ENCODE results near the gene CCDC187. TPM values are rescaled to one million over a fixed set of nuclear protein-coding genes. Genes with fewer than 3 reads are reported as not detected.

CCDC187 gene
- total RNA-seq, 1 donor from 2014 or later = not detected

- DNase-seq (ENCODE audit: extremely low read depth, low read depth, low spot score) = no peak
These were observed 3.8 kb downstream of the CCDC187 start for GRCh38 chr9:136300016-136300545.

- DNase-seq (ENCODE audit: extremely low read depth, low read depth, low spot score) = no peak
These were observed 4.4 kb downstream of the CCDC187 start for GRCh38 chr9:136299541-136299940.

DNA sequence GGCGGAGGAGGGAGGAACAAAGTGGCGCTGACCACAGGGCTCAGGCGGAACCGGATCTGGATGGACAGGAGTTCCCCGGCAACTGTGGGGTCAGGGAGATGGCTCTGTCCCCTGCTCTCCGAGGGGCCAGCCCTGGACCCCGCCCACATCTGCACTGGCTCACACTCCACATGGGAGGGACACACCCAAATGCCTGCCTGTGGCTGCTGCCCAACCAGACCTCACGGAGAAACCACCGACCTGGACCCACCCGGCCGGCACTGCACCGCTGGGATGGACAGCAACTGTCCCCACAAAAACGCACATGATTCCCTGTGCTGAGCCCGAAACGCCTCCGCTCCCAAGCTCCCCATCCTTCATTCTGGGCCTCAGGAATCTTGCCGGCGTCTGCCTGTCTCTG is 4.8 kb downstream of the CCDC187 start:
- DNase-seq (ENCODE audit: extremely low read depth, low read depth, low spot score) = no peak

GRCh38 chr9:136297766-136298735 is 5.8 kb downstream of the CCDC187 start:
- no peak for DNase-seq (ENCODE audit: extremely low read depth, low read depth, low spot score)

- DNase-seq (ENCODE audit: extremely low read depth, low read depth, low spot score) = no peak
These were observed 6.7 kb downstream of the CCDC187 start for GRCh38 chr9:136297016-136297691.

GRCh38 chr9:136296434-136297015 is 7.4 kb downstream of the CCDC187 start:
- DNase-seq (ENCODE audit: extremely low read depth, low read depth, low spot score) = no peak

- no peak for DNase-seq (ENCODE audit: extremely low read depth, low read depth, low spot score)
These were observed 8.1 kb downstream of the CCDC187 start for GRCh38 chr9:136295542-136296433.

DNA sequence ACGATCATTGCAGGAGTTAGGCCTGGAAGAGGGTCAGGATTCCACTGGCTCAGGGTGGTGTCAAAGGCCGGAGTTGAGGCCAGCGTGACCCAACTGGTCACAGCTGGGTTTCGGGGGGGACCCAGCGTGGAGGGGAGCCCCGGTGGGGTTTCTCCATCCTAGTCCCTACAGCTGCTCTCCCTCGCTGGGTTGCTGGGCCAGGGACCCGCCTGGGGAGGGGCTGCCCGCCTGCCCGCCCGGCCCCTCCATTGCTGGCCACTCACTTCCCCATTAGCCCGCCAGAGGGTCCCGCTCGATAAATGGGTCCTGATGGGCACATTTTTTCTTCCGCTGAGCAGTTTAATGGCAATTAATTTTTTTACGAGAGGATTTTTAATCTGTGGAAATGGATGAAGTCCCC is 8.8 kb downstream of the CCDC187 start:
- DNase-seq (ENCODE audit: extremely low read depth, low read depth, low spot score) = no peak

GRCh38 chr9:136294437-136294836 is 9.5 kb downstream of the CCDC187 start:
- no peak for DNase-seq (ENCODE audit: extremely low read depth, low read depth, low spot score)

DNA sequence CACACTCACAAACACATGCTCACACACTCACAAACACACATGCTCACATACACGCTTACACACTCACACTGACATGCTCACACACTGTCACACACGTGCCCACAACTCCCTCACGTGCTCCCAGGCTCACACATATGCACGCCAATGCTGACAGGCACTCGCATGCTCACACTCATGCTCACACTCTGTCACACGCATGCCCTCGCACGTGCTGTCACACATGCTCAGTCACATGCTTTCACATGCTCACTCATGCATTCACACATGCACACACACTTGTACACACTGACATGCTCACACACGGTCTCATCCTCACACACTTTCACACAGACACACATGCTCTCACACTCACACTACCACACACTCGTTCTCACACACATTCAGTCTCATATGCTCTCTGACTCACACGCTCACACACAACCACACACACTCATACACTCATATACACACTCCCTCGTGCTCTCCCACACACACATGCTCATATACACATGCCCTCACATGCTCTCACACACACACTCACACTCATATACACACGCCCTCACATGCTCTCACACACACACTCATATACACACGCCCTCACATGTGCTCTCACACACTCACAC is 10.3 kb downstream of the CCDC187 start:
- DNase-seq (ENCODE audit: extremely low read depth, low read depth, low spot score) = no peak

DNA sequence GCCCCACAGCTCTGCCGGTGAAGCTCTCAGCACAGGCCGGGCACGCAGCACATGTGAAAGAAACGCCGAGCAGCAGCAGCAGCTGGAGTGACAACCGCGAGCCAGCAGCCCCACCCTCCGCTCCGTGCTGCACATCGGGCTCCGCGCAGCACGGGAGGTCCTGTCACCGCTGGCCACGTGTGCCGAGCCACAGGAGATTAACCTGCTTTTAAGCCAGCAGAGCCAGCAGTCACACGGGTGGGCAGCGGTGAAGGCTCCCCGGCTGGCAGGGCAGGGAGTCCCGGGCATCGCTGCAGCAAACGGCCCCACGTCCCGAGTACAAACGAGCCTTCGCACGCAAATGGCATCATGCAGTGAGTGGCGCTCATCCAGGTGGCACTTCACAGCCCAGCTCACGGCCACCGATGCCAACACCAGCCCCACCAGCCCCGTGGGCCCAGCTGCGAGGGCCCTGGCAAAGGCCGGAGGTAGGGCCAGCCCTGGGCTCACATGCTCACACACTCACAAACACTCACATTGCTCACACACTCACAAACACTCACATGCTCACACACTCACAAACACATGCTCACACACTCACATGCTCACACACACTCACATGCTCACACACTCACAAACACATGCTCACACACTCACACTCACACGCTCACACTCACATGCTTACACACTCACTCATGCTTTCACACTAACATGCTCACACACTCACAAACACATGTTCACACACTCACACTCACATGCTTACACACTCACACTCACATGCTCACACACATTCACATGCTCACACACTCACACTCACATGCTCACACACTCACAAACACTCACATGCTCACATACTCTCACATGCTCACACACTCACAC is 11.1 kb downstream of the CCDC187 start:
- no peak for DNase-seq (ENCODE audit: extremely low read depth, low read depth, low spot score)

DNA sequence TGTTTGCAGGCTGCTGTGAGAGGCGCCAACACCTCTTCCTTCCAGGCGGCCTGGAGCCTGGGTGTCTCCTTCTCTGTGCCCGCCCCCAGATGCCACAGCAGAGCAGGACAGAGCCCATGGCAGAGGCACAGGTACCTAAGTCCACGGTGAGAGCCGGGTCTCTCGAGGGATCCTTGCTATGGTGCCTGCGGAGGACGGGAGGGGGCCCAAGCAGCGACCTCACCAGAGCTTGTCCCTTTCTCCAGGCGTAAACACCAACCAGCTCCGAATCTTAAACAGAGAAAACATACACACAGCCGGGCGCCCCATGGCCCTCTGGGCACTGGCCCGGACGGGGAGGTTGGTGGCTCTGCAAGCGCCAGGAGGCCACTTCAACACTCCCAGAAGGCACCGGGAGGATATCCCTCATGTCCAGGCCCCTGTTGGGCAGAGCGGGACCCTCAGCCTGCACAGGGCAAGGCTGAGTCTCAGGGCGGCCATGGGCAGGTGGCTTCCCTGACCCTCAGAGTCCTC is 11.8 kb downstream of the CCDC187 start:
- DNase-seq (ENCODE audit: extremely low read depth, low read depth, low spot score) = no peak

DNA sequence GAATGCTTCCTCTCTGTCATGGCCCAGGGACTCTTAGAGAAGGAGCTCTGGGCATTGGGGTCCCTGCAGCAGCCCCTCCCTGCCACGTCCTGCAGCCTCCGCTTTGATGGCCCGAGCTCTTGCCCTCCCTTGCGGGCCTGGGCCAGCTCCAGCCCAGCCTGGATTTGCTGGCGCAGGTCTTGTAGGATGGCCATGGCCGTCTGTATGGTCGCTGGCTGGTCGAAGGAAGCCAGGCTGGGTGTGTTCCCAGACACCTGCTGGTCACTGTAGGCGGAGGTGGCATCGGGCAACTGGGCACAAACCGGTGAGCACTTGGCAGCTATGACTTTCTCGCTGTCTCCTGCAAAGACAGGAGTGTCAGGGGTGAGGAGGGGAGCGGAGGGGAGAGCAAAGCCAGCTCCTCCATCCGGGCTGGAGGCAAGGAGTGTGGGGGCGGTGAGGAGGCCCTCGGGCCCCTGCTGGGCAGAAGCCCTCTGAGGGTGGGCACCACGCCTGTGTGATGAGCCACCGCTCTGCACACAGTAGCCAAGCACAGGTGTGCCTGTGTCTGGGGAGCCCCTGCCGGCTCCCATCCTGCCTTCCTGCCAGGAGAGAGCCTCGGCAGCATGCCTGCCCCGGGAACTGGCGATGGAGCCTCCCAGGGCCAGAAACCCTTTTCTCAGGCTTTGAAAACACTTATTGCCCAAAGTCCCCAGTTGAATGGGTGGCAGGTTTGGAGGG is 12.4 kb downstream of the CCDC187 start:
- DNase-seq (ENCODE audit: extremely low read depth, low read depth, low spot score) = no peak

DNA sequence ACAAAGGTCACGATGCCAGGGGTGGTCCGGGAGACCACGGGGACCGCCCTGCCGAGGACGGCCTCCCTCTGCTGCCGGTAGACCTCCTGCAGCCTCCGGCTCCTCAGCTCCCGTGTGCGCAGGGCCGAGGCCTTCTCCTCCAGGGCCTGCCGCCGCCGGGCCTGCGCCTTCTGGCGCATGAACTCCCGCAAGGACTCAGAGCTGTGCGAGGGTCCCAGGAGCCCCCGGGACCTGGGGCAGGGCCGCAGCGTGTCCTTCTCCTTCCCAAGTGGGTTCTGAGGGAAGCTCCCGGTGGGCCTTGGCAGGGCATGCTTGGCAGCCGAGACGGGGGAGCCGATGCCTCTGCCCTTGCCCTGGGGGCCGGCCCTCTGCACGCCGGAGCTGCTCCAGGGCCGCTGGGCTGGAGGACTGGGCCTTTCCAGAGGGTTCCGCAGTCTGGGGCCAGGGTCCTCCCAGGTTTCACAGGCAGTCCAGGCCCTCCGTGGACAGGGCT is 13.3 kb downstream of the CCDC187 start:
- no peak for DNase-seq (ENCODE audit: extremely low read depth, low read depth, low spot score)

- no peak for DNase-seq (ENCODE audit: extremely low read depth, low read depth, low spot score)
These were observed 14.0 kb downstream of the CCDC187 start for GRCh38 chr9:136289651-136290507.

GRCh38 chr9:136287960-136288753 is 15.7 kb downstream of the CCDC187 start:
- no peak for DNase-seq (ENCODE audit: extremely low read depth, low read depth, low spot score)

Measured in glomerular endothelial cell (primary cell).